Type B pancreatic cell (in vitro differentiated cells): ENCODE data around the gene TM9SF1. TPM values are rescaled to one million over a fixed set of nuclear protein-coding genes. Genes with fewer than 3 reads are reported as not detected.
"Not testable (repeated sequence)": the region's sequence is repeated elsewhere in the genome, so short reads cannot be mapped to it uniquely, and the experiment has no call there.

ENCODE experiments used
- DNase-seq: peaks from one replicate; pipeline ENCODE4 v3.0.0; 2021; ENCODE audit warnings: mixed read lengths; ENCODE audit not compliant: unreplicated experiment; ENCODE audit errors: extremely low spot score
- H3K27ac Mint-ChIP-seq: 2 replicates; pipeline ENCODE4 v1.8.0; 2021; ENCODE audit warnings: mild to moderate bottlenecking, mixed read lengths
- H3K27me3 Mint-ChIP-seq: 2 replicates; pipeline ENCODE4 v1.8.0; 2021; ENCODE audit warnings: mixed read lengths
- H3K36me3 Mint-ChIP-seq: 2 replicates; pipeline ENCODE4 v1.8.0; 2021; ENCODE audit warnings: mixed read lengths
- H3K4me1 Mint-ChIP-seq: one replicate; pipeline ENCODE4 v1.8.0; 2021; ENCODE audit warnings: mixed read lengths; ENCODE audit not compliant: unreplicated experiment
- H3K4me3 Mint-ChIP-seq: 2 replicates; pipeline ENCODE4 v1.8.0; 2021; ENCODE audit warnings: mild to moderate bottlenecking, mixed read lengths
- H3K9me3 Mint-ChIP-seq: 2 replicates; pipeline ENCODE4 v1.8.0; 2021; ENCODE audit warnings: mixed read lengths
- CTCF ChIP-seq: fragments of 200-600 bp; sonication (generic); conservative IDR thresholded peaks from 2 replicates; pipeline ENCODE4 v1.5.0; 2021; ENCODE audit warnings: antibody characterized with exemption, mild to moderate bottlenecking
- total RNA-seq: library from RNA; stranded (reverse); gene quantifications from 2 replicates; pipeline ENCODE4 v1.2.1, GENCODE V29; 2021; ENCODE audit warnings: low replicate concordance

The TM9SF1 gene
- total RNA-seq, 1 donor from 2014 or later = 50.5 TPM

GRCh38 chr14:24207625-24208024, 12.4 kb upstream of the TM9SF1 start:
- H3K9me3 Mint-ChIP-seq = no peaks in the 10 kb centered on the region
- H3K36me3 Mint-ChIP-seq = peaks cover 44% of the 10 kb centered on the region
- no peak for TF ChIP-seq CTCF
- H3K4me1 Mint-ChIP-seq = peaks cover 5% of the 10 kb centered on the region
- no peaks in the 10 kb centered on the region for H3K27me3 Mint-ChIP-seq
- no peak for DNase-seq
- H3K4me3 Mint-ChIP-seq = no peak overlapping the region
- no peak overlapping the region for H3K27ac Mint-ChIP-seq

- H3K36me3 Mint-ChIP-seq = peaks cover 49% of the 10 kb centered on the region
- DNase-seq = no peak
- no peak overlapping the region for H3K27ac Mint-ChIP-seq
- peaks cover 5% of the 10 kb centered on the region for H3K4me1 Mint-ChIP-seq
- no peak overlapping the region for H3K4me3 Mint-ChIP-seq
- no peaks in the 10 kb centered on the region for H3K27me3 Mint-ChIP-seq
- no peaks in the 10 kb centered on the region for H3K9me3 Mint-ChIP-seq
- no peak for TF ChIP-seq CTCF
These were observed 11.9 kb upstream of the TM9SF1 start for GRCh38 chr14:24207104-24207551.

DNA sequence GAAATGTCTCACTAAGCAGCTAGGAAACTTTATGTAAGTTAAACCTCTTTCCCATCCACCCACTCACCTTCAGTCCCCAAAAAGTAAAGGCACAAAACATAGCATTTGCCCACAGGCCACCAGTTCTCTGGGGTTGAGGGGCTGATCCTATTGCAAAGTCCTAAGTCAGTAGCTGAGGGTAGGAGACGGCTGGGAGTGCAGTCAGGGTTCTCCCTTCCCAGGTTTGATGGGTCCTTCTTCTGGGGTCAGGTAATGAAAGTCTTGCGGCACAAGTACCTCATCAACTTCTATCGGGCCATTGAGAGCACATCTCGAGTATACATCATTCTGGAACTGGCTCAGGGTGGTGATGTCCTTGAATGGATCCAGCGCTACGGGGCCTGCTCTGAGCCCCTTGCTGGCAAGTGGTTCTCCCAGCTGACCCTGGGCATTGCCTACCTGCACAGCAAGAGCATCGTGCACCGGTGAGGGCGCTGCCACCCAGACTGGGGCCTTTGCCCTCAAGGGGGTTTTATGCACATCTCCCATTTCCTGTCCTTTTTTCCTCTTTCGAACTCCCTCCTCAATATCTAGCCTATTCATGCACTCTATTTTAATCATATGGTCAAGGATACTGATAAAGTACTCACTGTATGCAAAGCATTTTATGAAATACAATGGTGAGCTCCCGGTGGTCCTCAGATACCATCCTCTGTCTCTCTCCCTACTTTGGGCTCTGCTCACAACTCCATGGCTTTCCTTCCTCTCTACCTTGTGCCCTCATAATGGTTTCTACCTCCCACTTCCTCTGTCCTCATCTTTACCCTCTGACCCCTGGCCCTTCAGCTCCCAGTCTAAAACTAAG, 11.2 kb upstream of the TM9SF1 start:
- Mint-ChIP-seq H3K4me1 (peaks cover 2% of the 10 kb centered on the region), H3K27ac (no peak overlapping the region), H3K27me3 (no peaks in the 10 kb centered on the region), H3K36me3 (peaks cover 54% of the 10 kb centered on the region), H3K9me3 (no peaks in the 10 kb centered on the region), H3K4me3 (no peak overlapping the region)
- no peak for TF ChIP-seq CTCF
- DNase-seq = no peak

- H3K36me3 Mint-ChIP-seq = peaks cover 50% of the 10 kb centered on the region
- no peak for DNase-seq
- no peaks in the 10 kb centered on the region for H3K27me3 Mint-ChIP-seq
- no peaks in the 10 kb centered on the region for H3K4me1 Mint-ChIP-seq
- no peaks in the 10 kb centered on the region for H3K9me3 Mint-ChIP-seq
- no peak overlapping the region for H3K27ac Mint-ChIP-seq
- no peak overlapping the region for H3K4me3 Mint-ChIP-seq
- no peak for TF ChIP-seq CTCF
These were observed 9.2 kb upstream of the TM9SF1 start for GRCh38 chr14:24204163-24205146.

DNA sequence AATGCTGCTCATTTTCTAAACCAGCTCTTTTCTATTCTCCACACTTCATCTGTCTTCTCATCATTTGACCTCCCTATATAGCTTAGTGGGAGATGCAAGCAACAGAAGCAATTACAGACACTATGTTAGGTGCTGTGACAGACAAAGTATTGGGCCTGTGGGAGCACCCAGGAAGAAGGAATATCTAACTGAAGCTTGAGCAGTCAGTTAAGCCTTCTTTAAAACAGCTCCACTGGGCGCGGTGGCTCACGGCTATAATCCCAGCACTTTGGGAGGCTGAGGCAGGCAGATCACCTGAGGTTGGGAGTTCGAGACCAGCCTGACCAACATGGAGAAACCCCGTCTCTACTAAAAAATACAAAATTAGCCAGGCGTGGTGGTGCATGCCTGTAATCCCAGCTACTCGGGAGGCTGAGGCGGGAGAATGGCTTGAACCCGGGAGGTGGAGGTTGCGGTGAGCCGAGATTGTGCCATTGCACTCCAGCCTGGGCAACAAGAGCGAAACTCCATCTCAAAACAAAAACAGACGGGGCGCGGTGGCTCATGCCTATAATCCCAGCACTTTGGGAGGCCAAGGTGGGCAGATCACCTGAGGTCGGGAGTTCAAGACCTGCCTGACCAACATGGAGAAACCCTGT, 8.1 kb upstream of the TM9SF1 start:
- DNase-seq, H3K4me3 Mint-ChIP-seq, H3K9me3 Mint-ChIP-seq, H3K4me1 Mint-ChIP-seq, H3K27ac Mint-ChIP-seq, H3K27me3 Mint-ChIP-seq: not testable (repeated sequence)
- peaks cover 60% of the 10 kb centered on the region for H3K36me3 Mint-ChIP-seq

DNA sequence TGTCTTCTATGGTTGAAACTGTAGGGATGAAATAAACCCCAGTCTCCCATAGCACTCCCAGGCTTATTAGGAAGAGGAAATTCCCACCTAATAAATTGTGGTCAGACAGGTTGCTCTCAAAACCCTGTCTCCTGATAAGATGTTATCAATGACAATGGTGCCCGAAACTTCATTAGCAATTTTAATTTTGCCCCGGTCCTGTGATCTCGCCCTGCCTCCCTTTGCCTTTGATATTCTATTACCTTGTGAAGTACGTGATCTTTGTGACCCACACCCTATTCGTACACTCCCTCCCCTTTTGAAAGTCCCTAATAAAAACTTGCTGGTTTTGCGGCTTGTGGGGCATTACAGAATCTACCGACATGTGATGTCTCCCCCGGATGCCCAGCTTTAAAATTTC, 7.3 kb upstream of the TM9SF1 start:
- not testable (repeated sequence) for DNase-seq, H3K27me3 Mint-ChIP-seq, H3K4me3 Mint-ChIP-seq, H3K4me1 Mint-ChIP-seq, H3K9me3 Mint-ChIP-seq, H3K27ac Mint-ChIP-seq
- H3K36me3 Mint-ChIP-seq = peaks cover 55% of the 10 kb centered on the region
